ENCODE measurements around the gene NUDT8. TPM values are rescaled to one million over a fixed set of nuclear protein-coding genes. Genes with fewer than 3 reads are reported as not detected.
"Not testable (repeated sequence)": the region's sequence is repeated elsewhere in the genome, so short reads cannot be mapped to it uniquely, and the experiment has no call there.

NUDT8 gene
- total RNA-seq, 1 donor from 2014 or later = 8.0 TPM

DNA sequence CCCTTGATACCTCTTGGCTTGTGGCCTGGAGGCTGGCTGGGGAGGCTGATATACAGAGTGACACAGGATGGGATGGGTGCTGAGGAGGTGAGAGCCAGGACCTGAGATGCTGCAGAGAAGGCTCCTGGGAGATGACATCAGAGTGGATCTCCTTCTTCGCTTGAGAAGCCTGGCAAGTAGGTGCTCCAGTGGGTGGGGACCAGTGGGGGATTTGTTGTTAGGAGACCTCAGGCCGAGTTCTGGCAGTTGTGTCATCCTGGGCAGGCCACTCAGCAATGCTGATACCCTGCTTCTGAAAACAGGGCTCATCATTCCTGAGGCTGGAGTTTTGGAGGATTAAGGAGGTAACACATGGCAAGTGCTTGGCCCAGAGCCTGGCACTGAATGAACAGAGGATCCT, 24.9 kb downstream of the NUDT8 start:
- H3K36me3 Mint-ChIP-seq (ENCODE audit: unreplicated experiment) = no peaks in the 10 kb centered on the region
- peaks cover 9% of the 10 kb centered on the region for H3K4me1 Mint-ChIP-seq (ENCODE audit: unreplicated experiment)
- H3K27me3 Mint-ChIP-seq (ENCODE audit: unreplicated experiment) = peaks cover 24% of the 10 kb centered on the region
- TF ChIP-seq, protein P1, sequence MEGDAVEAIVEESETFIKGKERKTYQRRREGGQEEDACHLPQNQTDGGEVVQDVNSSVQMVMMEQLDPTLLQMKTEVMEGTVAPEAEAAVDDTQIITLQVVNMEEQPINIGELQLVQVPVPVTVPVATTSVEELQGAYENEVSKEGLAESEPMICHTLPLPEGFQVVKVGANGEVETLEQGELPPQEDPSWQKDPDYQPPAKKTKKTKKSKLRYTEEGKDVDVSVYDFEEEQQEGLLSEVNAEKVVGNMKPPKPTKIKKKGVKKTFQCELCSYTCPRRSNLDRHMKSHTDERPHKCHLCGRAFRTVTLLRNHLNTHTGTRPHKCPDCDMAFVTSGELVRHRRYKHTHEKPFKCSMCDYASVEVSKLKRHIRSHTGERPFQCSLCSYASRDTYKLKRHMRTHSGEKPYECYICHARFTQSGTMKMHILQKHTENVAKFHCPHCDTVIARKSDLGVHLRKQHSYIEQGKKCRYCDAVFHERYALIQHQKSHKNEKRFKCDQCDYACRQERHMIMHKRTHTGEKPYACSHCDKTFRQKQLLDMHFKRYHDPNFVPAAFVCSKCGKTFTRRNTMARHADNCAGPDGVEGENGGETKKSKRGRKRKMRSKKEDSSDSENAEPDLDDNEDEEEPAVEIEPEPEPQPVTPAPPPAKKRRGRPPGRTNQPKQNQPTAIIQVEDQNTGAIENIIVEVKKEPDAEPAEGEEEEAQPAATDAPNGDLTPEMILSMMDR (IDR thresholded peaks at IDR 0.05) = no peak
- H3K27ac Mint-ChIP-seq (ENCODE audit: unreplicated experiment) = no peak overlapping the region
- peak overlapping the region; percentile 2 for H3K4me3 Mint-ChIP-seq (ENCODE audit: unreplicated experiment)
- DNase-seq (ENCODE audit: extremely low spot score, unreplicated experiment) = no peak
- no peaks in the 10 kb centered on the region for H3K9me3 Mint-ChIP-seq (ENCODE audit: unreplicated experiment)

DNA sequence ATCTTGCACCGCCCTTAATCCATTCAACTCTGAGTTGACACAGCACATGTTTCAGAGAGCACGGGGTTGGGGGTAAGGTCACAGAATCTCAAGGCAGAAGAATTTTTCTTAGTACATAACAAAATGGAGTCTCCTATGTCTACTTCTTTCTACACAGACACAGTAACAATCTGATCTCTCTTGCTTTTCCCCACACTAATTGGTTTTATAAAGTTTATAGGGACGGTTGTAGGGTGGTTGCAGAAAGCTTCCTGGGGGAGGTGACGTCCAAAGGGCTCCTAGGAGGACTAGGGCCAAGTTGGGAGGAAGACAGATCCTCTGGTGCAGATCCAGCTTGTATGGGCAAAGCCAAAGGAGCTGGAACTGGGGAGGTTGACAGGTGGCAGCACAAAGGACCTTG, 25.6 kb downstream of the NUDT8 start:
- H3K9me3 Mint-ChIP-seq (ENCODE audit: unreplicated experiment); DNase-seq (ENCODE audit: extremely low spot score, unreplicated experiment); H3K4me1 Mint-ChIP-seq (ENCODE audit: unreplicated experiment); H3K4me3 Mint-ChIP-seq (ENCODE audit: unreplicated experiment); H3K27ac Mint-ChIP-seq (ENCODE audit: unreplicated experiment); H3K36me3 Mint-ChIP-seq (ENCODE audit: unreplicated experiment): not testable (repeated sequence)
- H3K27me3 Mint-ChIP-seq (ENCODE audit: unreplicated experiment) = peaks cover 31% of the 10 kb centered on the region

DNA sequence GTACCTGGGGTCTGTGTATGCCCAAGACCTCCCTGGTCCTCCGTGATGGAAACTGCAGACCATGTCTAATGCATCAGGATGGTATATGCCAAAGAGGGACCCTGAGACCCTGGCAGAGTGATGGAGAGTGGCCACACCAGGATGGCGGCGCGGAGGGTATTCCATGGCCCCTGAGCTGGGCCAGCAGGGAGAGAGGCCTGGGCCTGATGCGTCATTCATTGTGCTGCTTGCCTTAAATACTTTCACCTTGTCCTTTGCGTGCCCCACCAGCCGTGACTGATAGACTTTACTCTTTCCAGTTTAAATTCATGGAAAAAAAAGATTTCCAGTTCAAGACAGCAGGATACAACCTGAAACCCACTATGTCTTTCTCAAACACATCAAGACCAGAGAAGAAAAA, 28.6 kb downstream of the NUDT8 start:
- H3K36me3 Mint-ChIP-seq (ENCODE audit: unreplicated experiment) = no peaks in the 10 kb centered on the region
- H3K27me3 Mint-ChIP-seq (ENCODE audit: unreplicated experiment) = peaks cover 41% of the 10 kb centered on the region
- H3K9me3 Mint-ChIP-seq (ENCODE audit: unreplicated experiment) = no peaks in the 10 kb centered on the region
- no peak for DNase-seq (ENCODE audit: extremely low spot score, unreplicated experiment)
- TF ChIP-seq, protein P1 (IDR thresholded peaks at IDR 0.05) = no peak
- no peak overlapping the region for H3K4me3 Mint-ChIP-seq (ENCODE audit: unreplicated experiment)
- H3K4me1 Mint-ChIP-seq (ENCODE audit: unreplicated experiment) = no peaks in the 10 kb centered on the region
- H3K27ac Mint-ChIP-seq (ENCODE audit: unreplicated experiment) = no peak overlapping the region

DNA sequence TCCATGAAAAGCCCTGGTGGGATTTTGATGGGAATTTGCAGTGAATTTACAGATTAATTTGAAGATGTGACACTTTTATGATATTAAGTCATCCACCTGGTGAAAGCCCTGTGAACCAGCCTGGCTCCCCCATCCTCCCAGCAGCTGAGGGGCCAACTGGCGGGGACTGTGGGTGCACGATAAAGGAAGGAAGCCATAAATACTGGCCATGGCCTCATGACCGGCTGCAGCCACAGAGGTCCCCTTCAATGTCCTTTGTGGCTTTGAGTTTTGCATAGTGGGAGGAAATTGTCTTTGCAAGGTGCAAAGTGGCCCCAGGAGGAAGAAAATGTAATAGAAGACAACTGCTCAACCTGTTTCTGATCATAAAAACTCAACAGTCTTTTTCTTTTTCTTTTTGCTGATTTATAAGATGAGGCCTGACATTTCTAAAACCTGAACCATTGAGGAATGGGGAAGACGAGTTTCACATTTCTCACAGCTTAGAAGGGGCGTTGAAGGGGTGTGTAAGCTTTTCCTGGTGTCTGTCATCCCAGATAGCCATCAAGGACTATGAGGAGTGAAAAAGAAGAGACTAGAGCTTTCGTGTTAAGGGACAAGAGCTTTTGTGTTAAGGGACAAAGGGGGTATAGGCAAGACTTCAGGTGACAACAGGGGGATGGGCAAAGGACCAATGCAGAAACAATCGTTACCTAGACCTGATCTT, 29.3 kb downstream of the NUDT8 start:
- Mint-ChIP-seq H3K9me3 (ENCODE audit: unreplicated experiment) (no peaks in the 10 kb centered on the region), H3K36me3 (ENCODE audit: unreplicated experiment) (no peaks in the 10 kb centered on the region), H3K27ac (ENCODE audit: unreplicated experiment) (no peak overlapping the region), H3K4me3 (ENCODE audit: unreplicated experiment) (no peak overlapping the region), H3K27me3 (ENCODE audit: unreplicated experiment) (peaks cover 44% of the 10 kb centered on the region), H3K4me1 (ENCODE audit: unreplicated experiment) (no peaks in the 10 kb centered on the region)
- no peak for DNase-seq (ENCODE audit: extremely low spot score, unreplicated experiment)
- TF ChIP-seq, protein P1 (IDR thresholded peaks at IDR 0.05) = no peak

DNA sequence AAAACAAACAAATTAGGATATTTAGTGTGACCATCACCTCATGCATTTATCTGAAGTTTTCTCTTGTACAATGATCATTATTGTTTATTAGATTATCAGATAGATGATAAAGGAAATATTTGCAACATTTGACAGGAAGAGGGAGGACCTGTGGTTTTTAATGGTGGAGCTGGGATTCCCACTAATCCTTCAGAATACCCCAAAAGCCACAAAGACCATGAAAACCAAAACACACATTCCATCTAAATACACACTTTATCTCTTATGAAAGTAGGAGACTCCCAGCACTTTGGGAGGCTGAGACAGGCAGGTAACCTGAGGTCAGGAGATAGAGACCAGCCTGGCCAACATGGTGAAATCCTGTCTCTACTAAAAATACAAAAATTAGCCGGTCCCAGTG, 30.6 kb downstream of the NUDT8 start:
- H3K36me3 Mint-ChIP-seq (ENCODE audit: unreplicated experiment) = no peaks in the 10 kb centered on the region
- H3K27ac Mint-ChIP-seq (ENCODE audit: unreplicated experiment) = no peak overlapping the region
- no peaks in the 10 kb centered on the region for H3K4me1 Mint-ChIP-seq (ENCODE audit: unreplicated experiment)
- no peaks in the 10 kb centered on the region for H3K9me3 Mint-ChIP-seq (ENCODE audit: unreplicated experiment)
- no peak for DNase-seq (ENCODE audit: extremely low spot score, unreplicated experiment)
- TF ChIP-seq, protein P1 (IDR thresholded peaks at IDR 0.05) = no peak
- H3K27me3 Mint-ChIP-seq (ENCODE audit: unreplicated experiment) = peaks cover 48% of the 10 kb centered on the region
- H3K4me3 Mint-ChIP-seq (ENCODE audit: unreplicated experiment) = no peak overlapping the region

DNA sequence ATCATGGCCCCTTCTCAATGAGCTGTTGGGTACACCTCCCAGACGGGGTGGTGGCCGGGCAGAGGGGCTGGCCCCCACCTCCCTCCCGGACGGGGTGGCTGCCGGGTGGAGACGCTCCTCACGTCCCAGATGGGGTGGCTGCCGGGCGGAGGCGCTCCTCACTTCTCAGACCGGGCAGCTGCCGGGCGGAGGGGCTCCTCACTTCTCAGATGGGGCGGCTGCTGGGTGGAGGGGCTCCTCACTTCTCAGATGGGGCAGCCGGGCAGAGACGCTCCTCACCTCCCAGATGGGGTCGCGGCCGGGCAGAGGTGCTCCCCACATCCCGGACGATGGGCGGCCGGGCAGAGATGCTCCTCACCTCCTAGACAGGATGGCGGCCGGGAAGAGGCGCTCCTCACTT, 31.8 kb downstream of the NUDT8 start:
- H3K9me3 Mint-ChIP-seq (ENCODE audit: unreplicated experiment); H3K27ac Mint-ChIP-seq (ENCODE audit: unreplicated experiment); H3K4me1 Mint-ChIP-seq (ENCODE audit: unreplicated experiment); DNase-seq (ENCODE audit: extremely low spot score, unreplicated experiment); H3K36me3 Mint-ChIP-seq (ENCODE audit: unreplicated experiment); H3K4me3 Mint-ChIP-seq (ENCODE audit: unreplicated experiment): not testable (repeated sequence)
- peaks cover 53% of the 10 kb centered on the region for H3K27me3 Mint-ChIP-seq (ENCODE audit: unreplicated experiment)

DNA sequence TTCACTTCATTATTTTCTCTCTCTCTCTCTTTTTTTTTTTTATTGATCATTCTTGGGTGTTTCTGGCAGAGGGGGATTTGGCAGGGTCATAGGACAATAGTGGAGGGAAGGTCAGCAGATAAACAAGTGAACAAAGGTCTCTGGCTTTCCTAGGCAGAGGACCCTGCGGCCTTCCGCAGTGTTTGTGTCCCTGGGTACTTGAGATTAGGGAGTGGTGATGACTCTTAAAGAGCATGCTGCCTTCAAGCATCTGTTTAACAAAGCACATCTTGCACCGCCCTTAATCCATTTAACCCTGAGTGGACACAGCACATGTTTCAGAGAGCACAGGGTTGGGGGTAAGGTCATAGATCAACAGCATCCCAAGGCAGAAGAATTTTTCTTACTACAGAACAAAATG, 32.3 kb downstream of the NUDT8 start:
- H3K27me3 Mint-ChIP-seq (ENCODE audit: unreplicated experiment) = peaks cover 49% of the 10 kb centered on the region
- not testable (repeated sequence) for H3K9me3 Mint-ChIP-seq (ENCODE audit: unreplicated experiment); H3K27ac Mint-ChIP-seq (ENCODE audit: unreplicated experiment); H3K36me3 Mint-ChIP-seq (ENCODE audit: unreplicated experiment); H3K4me3 Mint-ChIP-seq (ENCODE audit: unreplicated experiment); H3K4me1 Mint-ChIP-seq (ENCODE audit: unreplicated experiment); DNase-seq (ENCODE audit: extremely low spot score, unreplicated experiment)

All from osteocyte (in vitro differentiated cells).